Astrocyte of the cerebellum (primary cell): Measurements from ENCODE around the gene NDFIP2.

Source experiments
- DNase-seq: peaks from one replicate; pipeline ENCODE4 v3.0.0-alpha.2; 2011; ENCODE audit warnings: low read depth
- H3K4me3 ChIP-seq: 2 replicates; pipeline ENCODE4 v1.5.1; 2011; ENCODE audit warnings: mild to moderate bottlenecking, low read depth, low read length, moderate library complexity
- in situ Hi-C: cut with HindIII; loops from 2 replicates; pipeline ENCODE4 v1.10.0; 2017; ENCODE audit warnings: low sequenced_read_pairs
- TF ChIP-seq, protein P1 (sequence below): IDR thresholded peaks from 2 replicates; pipeline ENCODE4 v1.5.1; 2012; ENCODE audit warnings: low read length, low read depth, moderate library complexity, mild to moderate bottlenecking; ENCODE audit errors: missing control alignments

NDFIP2 gene

GRCh38 chr13:79496188-79496587 is 15.2 kb downstream of the NDFIP2 start:
- in situ Hi-C loops: no loop called here

DNA sequence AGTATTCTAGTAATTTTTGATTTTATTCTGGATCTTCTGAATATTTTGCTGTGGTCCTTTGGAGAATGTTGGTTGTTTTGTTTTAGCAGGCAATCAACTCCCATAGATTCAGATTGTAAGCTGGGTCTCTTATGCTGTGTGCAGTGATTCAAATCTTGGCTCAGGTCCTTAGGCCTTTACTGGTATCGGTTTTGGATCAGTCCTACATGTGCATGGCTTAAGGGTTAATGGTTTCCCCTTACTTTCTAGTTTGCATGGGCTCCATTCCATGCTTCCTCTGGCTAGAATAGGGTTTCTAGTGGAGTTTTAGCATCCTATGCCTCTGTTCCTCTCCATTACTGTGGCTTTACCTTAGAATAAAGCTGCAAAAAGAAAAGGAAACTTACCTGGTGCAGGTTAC is 16.1 kb downstream of the NDFIP2 start:
- in situ Hi-C loops: no loop called here
- TF ChIP-seq, protein P1, sequence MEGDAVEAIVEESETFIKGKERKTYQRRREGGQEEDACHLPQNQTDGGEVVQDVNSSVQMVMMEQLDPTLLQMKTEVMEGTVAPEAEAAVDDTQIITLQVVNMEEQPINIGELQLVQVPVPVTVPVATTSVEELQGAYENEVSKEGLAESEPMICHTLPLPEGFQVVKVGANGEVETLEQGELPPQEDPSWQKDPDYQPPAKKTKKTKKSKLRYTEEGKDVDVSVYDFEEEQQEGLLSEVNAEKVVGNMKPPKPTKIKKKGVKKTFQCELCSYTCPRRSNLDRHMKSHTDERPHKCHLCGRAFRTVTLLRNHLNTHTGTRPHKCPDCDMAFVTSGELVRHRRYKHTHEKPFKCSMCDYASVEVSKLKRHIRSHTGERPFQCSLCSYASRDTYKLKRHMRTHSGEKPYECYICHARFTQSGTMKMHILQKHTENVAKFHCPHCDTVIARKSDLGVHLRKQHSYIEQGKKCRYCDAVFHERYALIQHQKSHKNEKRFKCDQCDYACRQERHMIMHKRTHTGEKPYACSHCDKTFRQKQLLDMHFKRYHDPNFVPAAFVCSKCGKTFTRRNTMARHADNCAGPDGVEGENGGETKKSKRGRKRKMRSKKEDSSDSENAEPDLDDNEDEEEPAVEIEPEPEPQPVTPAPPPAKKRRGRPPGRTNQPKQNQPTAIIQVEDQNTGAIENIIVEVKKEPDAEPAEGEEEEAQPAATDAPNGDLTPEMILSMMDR: no peak
- no peak for DNase-seq
- H3K4me3 ChIP-seq: no peak overlapping the region

More at GRCh38 chr13:79496188-79496587, 15.2 kb downstream of the NDFIP2 start:
- TF ChIP-seq, protein P1: no peak
- H3K4me3 ChIP-seq: no peak overlapping the region
- DNase-seq: no peak

DNA sequence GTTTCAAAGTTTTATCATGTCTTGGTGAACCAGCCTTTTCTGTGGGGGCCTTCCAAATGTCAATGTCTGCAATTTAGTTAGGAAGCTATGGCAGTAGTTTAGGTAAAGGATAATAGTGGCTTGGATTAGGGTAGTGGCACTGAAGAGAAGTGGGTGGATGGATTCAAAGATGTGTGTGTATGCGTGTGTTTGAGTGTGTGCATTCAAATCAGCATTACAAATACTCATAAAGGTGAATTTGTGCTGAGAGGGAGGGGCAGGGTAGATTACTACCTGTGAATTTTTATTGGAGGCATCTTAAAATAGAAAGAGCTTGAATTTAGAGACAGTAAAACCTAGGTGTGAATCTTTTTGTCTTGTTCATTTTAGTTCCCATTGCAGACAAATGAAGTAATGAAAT is 16.9 kb downstream of the NDFIP2 start:
- in situ Hi-C loops: no loop called here
- H3K4me3 ChIP-seq: no peak overlapping the region
- TF ChIP-seq, protein P1: no peak
- no peak for DNase-seq

GRCh38 chr13:79500829-79501228 is 19.9 kb downstream of the NDFIP2 start:
- in situ Hi-C loops: loop anchor here (5.0 kb wide), 1 partner anchor 44 kb away; no protein-coding TSS in a partner anchor
- no peak overlapping the region for H3K4me3 ChIP-seq
- no peak for DNase-seq
- TF ChIP-seq, protein P1: no peak

DNA sequence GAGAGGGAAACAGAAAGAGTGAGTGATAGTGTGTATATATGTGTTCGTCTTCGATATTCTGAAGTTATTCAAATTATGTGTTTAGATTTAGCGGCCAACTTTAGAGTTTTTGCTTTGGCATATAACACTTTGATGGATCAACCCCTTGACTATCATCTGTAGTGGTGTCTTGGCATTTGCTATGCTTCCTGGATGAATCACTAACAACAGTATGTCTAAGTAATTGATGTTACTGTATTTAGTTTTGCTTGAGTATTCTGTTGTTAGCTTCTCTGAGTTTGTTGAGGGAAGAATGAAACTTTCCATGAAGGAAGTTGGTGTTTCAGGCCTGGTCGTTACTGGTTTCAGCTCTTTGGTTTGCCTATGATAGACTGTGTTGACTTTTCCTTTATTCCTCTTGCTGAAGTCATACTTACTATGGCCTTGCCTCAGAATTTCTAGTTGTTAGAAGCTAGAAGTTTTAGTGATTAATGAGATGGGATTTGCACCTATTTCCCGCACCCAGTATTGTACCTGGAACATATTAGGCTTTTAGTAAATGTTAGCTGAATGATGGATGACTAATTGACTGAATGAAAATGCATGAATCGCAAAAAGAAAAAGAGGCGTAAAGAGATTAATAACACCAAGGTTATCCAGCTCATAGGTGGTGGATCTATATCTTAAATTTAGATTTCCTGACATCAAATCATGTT is 20.7 kb downstream of the NDFIP2 start:
- no peak for DNase-seq
- TF ChIP-seq, protein P1: no peak
- no peak overlapping the region for H3K4me3 ChIP-seq
- in situ Hi-C loops: loop anchor here (5.0 kb wide), 1 partner anchor 44 kb away; no protein-coding TSS in a partner anchor

DNA sequence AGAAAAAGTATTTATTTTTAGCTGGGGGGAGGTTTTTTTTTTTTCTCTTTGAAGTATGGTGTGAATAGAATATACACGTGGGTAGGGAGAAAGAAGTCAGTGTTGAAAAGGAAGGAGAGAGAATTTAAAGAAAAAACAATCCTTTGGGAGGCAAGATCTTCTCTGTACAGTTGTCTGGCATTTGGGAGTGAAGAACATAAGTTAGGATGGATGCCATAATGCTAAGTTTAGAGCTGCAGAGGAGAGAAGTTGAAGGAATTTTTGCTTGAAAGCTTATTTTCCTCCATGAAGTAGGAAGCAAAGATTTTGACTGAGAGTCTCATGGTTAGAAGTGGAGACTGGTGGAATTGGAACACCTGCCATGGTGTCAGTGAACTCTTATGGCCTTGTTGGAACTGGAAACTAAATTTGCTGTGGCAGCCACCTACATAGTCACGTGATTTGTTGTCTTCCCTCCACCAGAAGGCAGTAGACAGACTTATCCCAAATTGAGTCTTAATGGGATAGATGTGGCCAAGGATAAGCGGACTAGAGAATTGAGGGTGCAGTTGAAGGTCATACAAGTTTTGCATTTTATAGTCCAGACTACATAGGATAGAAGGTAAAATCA is 22.0 kb downstream of the NDFIP2 start:
- H3K4me3 ChIP-seq: no peak overlapping the region
- TF ChIP-seq, protein P1: no peak
- in situ Hi-C loops: loop anchor here (5.0 kb wide), 1 partner anchor 46 kb away; no protein-coding TSS in a partner anchor
- no peak for DNase-seq
